Activated B cell treated with CpG ODN at 0.5 μM for 24 hours (primary cell): ENCODE measurements around the gene DGCR2. TPM values are rescaled to one million over a fixed set of nuclear protein-coding genes. Genes with fewer than 3 reads are reported as not detected.

Source experiments
- ATAC-seq: fragments of 200-7000 bp; cut with Tn5 transposase; one replicate; pipeline ENCODE4 v1.10.0; 2021; ENCODE audit warnings: low read depth, mild to moderate bottlenecking, moderate library complexity
- CTCF ChIA-PET: fragments of 350-600 bp; sonication (Branson Sonifier 250); formaldehyde crosslinking; loops from one replicate; lab custom pipeline; 2021; ENCODE audit warnings: antibody characterized with exemption; lab: Charles Lee
- POLR2A ChIA-PET: fragments of 350-600 bp; sonication (Branson Sonifier 250); formaldehyde crosslinking; loops from one replicate; lab custom pipeline; 2021; ENCODE audit warnings: antibody characterized with exemption; lab: Charles Lee
- DNase-seq: peaks from one replicate; pipeline ENCODE4 v3.0.0; 2022
- H3K27ac Mint-ChIP-seq: one replicate; pipeline ENCODE4 v1.8.0; 2020; ENCODE audit warnings: mixed read lengths
- H3K27me3 Mint-ChIP-seq: one replicate; pipeline ENCODE4 v1.8.0; 2021; ENCODE audit warnings: mixed read lengths
- H3K36me3 Mint-ChIP-seq: one replicate; pipeline ENCODE4 v1.8.0; 2021; ENCODE audit warnings: low read depth, mixed read lengths
- H3K4me1 Mint-ChIP-seq: one replicate; pipeline ENCODE4 v1.8.0; 2021; ENCODE audit warnings: mixed read lengths
- H3K4me3 Mint-ChIP-seq: one replicate; pipeline ENCODE4 v1.8.0; 2020; ENCODE audit warnings: mild to moderate bottlenecking, mixed read lengths
- H3K9me3 Mint-ChIP-seq: one replicate; pipeline ENCODE4 v1.8.0; 2020; ENCODE audit warnings: mixed read lengths
- intact Hi-C: fragments of 100-400 bp; cut with micrococcal nuclease; formaldehyde crosslinking; loops from one replicate; pipeline ENCODE4 v1.15.1; 2024
- total RNA-seq: library from RNA; stranded (reverse); gene quantifications from 2 replicates; pipeline ENCODE4 v1.2.3, GENCODE V29; 2022
- TF ChIP-seq, protein P1 (sequence below): fragments of 200-600 bp; IDR thresholded peaks from one replicate; pipeline ENCODE4 v1.8.0; 2022; ENCODE audit warnings: antibody characterized with exemption, mild to moderate bottlenecking

DGCR2 gene
- total RNA-seq, 1 donor from 2014 or later: 33.2 TPM

GRCh38 chr22:19132693-19133400 lies 10.6 kb upstream of the DGCR2 start:
- Mint-ChIP-seq H3K4me1 (no peaks in the 10 kb centered on the region), H3K9me3 (no peaks in the 10 kb centered on the region), H3K36me3 (peaks cover 62% of the 10 kb centered on the region), H3K4me3 (no peak overlapping the region), H3K27me3 (no peaks in the 10 kb centered on the region), H3K27ac (no peak overlapping the region)
- CTCF ChIA-PET: no interaction called here
- intact Hi-C loops: no loop called here
- DNase-seq: no peak
- no peak for ATAC-seq
- TF ChIP-seq, protein P1, sequence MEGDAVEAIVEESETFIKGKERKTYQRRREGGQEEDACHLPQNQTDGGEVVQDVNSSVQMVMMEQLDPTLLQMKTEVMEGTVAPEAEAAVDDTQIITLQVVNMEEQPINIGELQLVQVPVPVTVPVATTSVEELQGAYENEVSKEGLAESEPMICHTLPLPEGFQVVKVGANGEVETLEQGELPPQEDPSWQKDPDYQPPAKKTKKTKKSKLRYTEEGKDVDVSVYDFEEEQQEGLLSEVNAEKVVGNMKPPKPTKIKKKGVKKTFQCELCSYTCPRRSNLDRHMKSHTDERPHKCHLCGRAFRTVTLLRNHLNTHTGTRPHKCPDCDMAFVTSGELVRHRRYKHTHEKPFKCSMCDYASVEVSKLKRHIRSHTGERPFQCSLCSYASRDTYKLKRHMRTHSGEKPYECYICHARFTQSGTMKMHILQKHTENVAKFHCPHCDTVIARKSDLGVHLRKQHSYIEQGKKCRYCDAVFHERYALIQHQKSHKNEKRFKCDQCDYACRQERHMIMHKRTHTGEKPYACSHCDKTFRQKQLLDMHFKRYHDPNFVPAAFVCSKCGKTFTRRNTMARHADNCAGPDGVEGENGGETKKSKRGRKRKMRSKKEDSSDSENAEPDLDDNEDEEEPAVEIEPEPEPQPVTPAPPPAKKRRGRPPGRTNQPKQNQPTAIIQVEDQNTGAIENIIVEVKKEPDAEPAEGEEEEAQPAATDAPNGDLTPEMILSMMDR: no peak
- POLR2A ChIA-PET: no interaction called here

GRCh38 chr22:19132153-19132552 lies 9.9 kb upstream of the DGCR2 start:
- Mint-ChIP-seq H3K4me3 (no peak overlapping the region), H3K27me3 (no peaks in the 10 kb centered on the region), H3K27ac (no peak overlapping the region), H3K4me1 (no peaks in the 10 kb centered on the region), H3K36me3 (peaks cover 55% of the 10 kb centered on the region), H3K9me3 (no peaks in the 10 kb centered on the region)
- ChIA-PET CTCF (no interaction called here), POLR2A (no interaction called here)
- intact Hi-C loops: no loop called here
- DNase-seq (no peak), ATAC-seq (no peak)
- TF ChIP-seq, protein P1: no peak

DNA sequence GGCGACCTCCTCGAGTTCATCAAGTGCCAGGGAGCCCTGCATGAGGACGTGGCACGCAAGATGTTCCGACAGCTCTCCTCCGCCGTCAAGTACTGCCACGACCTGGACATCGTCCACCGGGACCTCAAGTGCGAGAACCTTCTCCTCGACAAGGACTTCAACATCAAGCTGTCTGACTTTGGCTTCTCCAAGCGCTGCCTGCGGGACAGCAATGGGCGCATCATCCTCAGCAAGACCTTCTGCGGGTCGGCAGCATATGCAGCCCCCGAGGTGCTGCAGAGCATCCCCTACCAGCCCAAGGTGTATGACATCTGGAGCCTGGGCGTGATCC lies 9.4 kb upstream of the DGCR2 start:
- Mint-ChIP-seq H3K9me3 (no peaks in the 10 kb centered on the region), H3K4me1 (no peaks in the 10 kb centered on the region), H3K4me3 (no peak overlapping the region), H3K36me3 (peaks cover 50% of the 10 kb centered on the region), H3K27ac (no peak overlapping the region), H3K27me3 (no peaks in the 10 kb centered on the region)
- TF ChIP-seq, protein P1: no peak
- intact Hi-C loops: no loop called here
- DNase-seq (no peak), ATAC-seq (no peak)
- ChIA-PET CTCF (no interaction called here), POLR2A (no interaction called here)

DNA sequence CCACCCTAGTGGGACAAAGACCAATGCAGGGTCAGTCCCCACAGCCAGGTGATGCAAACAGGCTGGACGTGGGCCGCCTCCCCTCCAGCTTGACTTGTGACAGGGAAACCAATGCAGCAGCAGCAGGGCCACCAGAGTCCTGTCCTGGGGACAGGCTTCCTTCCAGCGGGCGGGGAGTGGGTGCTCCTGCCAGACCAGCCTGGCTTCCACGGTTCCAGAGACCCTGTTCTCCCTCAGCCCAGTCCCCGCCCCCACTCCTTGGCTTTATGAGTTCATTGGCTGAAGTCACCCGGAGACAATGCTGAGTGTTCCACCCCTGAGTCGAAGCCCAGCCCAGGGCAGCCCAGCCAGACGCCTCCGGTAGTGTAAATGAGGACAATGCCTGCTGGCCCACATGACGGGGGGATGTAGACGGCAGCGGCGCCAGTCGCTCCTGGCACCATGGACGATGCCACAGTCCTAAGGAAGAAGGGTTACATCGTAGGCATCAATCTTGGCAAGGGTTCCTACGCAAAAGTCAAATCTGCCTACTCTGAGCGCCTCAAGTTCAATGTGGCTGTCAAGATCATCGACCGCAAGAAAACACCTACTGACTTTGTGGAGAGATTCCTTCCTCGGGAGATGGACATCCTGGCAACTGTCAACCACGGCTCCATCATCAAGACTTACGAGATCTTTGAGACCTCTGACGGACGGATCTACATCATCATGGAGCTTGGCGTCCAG lies 8.9 kb upstream of the DGCR2 start, which contains the start of gene TSSK2:
TSS of gene TSSK2 (plus strand) at position 350 of the 726 bp plus-strand sequence. CDS start at position 442, 92 bp downstream.
- ChIA-PET CTCF (no interaction called here), POLR2A (no interaction called here)
- DNase-seq (no peak), ATAC-seq (no peak)
- no peak within 1 kb of the TSS for H3K4me3 Mint-ChIP-seq
- intact Hi-C loops: no loop called here
- TF ChIP-seq, protein P1: no peak
- H3K36me3 Mint-ChIP-seq: peaks cover 45% of the 10 kb centered on the region
- no peak within 1 kb of the TSS for H3K27ac Mint-ChIP-seq
- no peaks in the 10 kb centered on the region for H3K27me3 Mint-ChIP-seq
- H3K9me3 Mint-ChIP-seq: no peaks in the 10 kb centered on the region
- no peaks in the 10 kb centered on the region for H3K4me1 Mint-ChIP-seq

DNA sequence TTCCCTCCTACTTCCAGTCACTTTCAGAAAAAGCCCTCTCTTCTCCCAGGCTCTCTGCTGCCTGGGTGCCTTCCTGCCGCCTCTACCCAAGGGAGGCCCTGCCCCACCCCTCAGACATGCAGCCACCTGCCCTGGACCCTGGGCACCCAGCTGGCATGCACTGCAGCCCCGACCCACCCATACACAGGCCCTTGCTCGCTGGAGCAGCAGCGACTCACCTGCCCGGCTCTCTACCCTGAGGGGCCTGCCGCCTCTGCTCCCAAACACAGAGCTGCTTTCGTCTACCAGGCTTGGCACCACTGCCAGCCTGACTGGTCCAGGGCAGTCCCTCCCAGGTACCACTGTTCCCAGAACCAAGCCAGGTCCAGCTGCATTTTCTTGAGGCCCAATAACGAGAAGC lies 7.7 kb upstream of the DGCR2 start:
- H3K27ac Mint-ChIP-seq: no peak overlapping the region
- intact Hi-C loops: no loop called here

More for the DNA sequence above, 7.7 kb upstream of the DGCR2 start:
- TF ChIP-seq, protein P1: no peak
- Mint-ChIP-seq H3K9me3 (no peaks in the 10 kb centered on the region), H3K36me3 (peaks cover 36% of the 10 kb centered on the region), H3K4me1 (no peaks in the 10 kb centered on the region), H3K4me3 (no peak overlapping the region), H3K27me3 (no peaks in the 10 kb centered on the region)
- CTCF ChIA-PET: no interaction called here
- DNase-seq: no peak
- POLR2A ChIA-PET: no interaction called here
- no peak for ATAC-seq
